Gastrocnemius medialis (tissue), 4 donors: Measurements from ENCODE around the gene SPTBN1. TPM values are rescaled to one million over a fixed set of nuclear protein-coding genes. Genes with fewer than 3 reads are reported as not detected.
A peak's percentile ranks its signal among the peaks of the same experiment; 100 is the strongest.

Experiments used
- ATAC-seq, 2 donors: fragments of 150-250 bp; one replicate each; pipeline ENCODE4 v1.9.1; 2016
- DNase-seq, 2 donors: peaks; one replicate each; pipeline ENCODE4 v3.0.0-alpha.2; 2019
- H3K27ac ChIP-seq, 4 donors: fragments of 200-600 bp; sonication (generic); 1 replicate in 1 of 4; 2 replicates in 3 of 4; pipeline ENCODE4 v1.5.1; 2016 to 2018; ENCODE audit warnings: mild to moderate bottlenecking in 2 of 4, moderate library complexity in 1 of 4
- H3K27me3 ChIP-seq, 3 donors: fragments of 200-600 bp; sonication (generic) in 2 of 3; 1 replicate in 1 of 3; 2 replicates in 2 of 3; pipeline versions ENCODE4 v1.5.1 to v1.6.0; 2016 to 2019; ENCODE audit warnings: mild to moderate bottlenecking in 1 of 3, moderate library complexity in 1 of 3
- H3K36me3 ChIP-seq, 2 donors: fragments of 200-600 bp; sonication (generic) in 1 of 2; one replicate each; pipeline ENCODE4 v1.5.1; 2017 to 2018
- H3K4me1 ChIP-seq, 2 donors: fragments of 200-600 bp; sonication (generic) in 1 of 2; one replicate each; pipeline ENCODE4 v1.5.1; 2016 to 2017; ENCODE audit warnings: mild to moderate bottlenecking in 2 of 2
- H3K4me3 ChIP-seq, 4 donors: fragments of 200-600 bp; sonication (generic) in 3 of 4; 1 replicate in 1 of 4; 2 replicates in 3 of 4; pipeline ENCODE4 v1.5.1; 2016 to 2019; ENCODE audit warnings: mild to moderate bottlenecking in 2 of 4
- H3K9me3 ChIP-seq, 3 donors: fragments of 200-600 bp; sonication (generic) in 2 of 3; 1 replicate in 1 of 3; 2 replicates in 2 of 3; pipeline ENCODE4 v1.5.1; 2016 to 2019
- CTCF ChIP-seq, 5 experiments: fragments of 450-650 bp in 3 of 5; fragments of 200-600 bp in 2 of 5; sonication (generic) in 2 of 5; IDR thresholded peaks in 4 of 5; conservative IDR thresholded peaks in 1 of 5; 1 replicate in 4 of 5; 2 replicates in 1 of 5; pipeline ENCODE4 v1.5.1; 2016 to 2019; ENCODE audit warnings: antibody characterized with exemption in 5 of 5, mild to moderate bottlenecking in 3 of 5, moderate library complexity in 3 of 5
- POLR2A ChIP-seq, 2 donors: fragments of 450-650 bp; IDR thresholded peaks; one replicate each; pipeline ENCODE4 v1.6.1; 2017; ENCODE audit warnings: antibody characterized with exemption in 2 of 2, mild to moderate bottlenecking in 2 of 2, moderate library complexity in 2 of 2
- in situ Hi-C, 4 donors: fragments of 200-750 bp; cut with MboI; loops; one replicate each; pipeline versions ENCODE4 v1.15.0 to v1.8.0; 2017; ENCODE audit warnings: low sequenced_read_pairs in 4 of 4
- intact Hi-C: fragments of 100-400 bp; cut with DNase I; formaldehyde crosslinking; loops from one replicate; pipeline ENCODE4 v1.15.1; 2023; ENCODE audit warnings: low total_unique reads
- total RNA-seq, 4 donors: library from RNA; depleted of rRNA; stranded (reverse); fragments of >200 nt; gene quantifications; one replicate each; pipeline versions ENCODE4 v1.1.0 to v1.2.3, GENCODE V29; 2016

The SPTBN1 gene
- total RNA-seq, 4 donors from 2014 or later = 107 to 191 (median 119) TPM

GRCh38 chr2:54608224-54608623 is 152.1 kb downstream of the SPTBN1 start:
- intact Hi-C loops (loop anchor here (10.0 kb wide), 1 partner anchor 83 kb away; no protein-coding TSS in a partner anchor), in situ Hi-C loops (no loop called here)
- H3K4me3 ChIP-seq = no peak overlapping the region
- H3K36me3 ChIP-seq = no peaks in the 10 kb centered on the region
- H3K27me3 ChIP-seq = no peaks in the 10 kb centered on the region
- peaks cover 59 to 63% of the 10 kb centered on the region in 2 donors for H3K4me1 ChIP-seq
- ATAC-seq = no peak
- no peaks in the 10 kb centered on the region for H3K9me3 ChIP-seq
- no peak for DNase-seq
- H3K27ac ChIP-seq = no peak overlapping the region
- TF ChIP-seq POLR2A (IDR thresholded peaks at IDR 0.05) = no peak
- no peak for TF ChIP-seq CTCF (IDR thresholded peaks at IDR 0.05 in 4 of 5, conservative IDR thresholded peaks at IDR 0.05 in 1 of 5)

- intact Hi-C loops = loop anchor here (10.0 kb wide), 1 partner anchor 84 kb away; no protein-coding TSS in a partner anchor
- no peak overlapping the region for H3K4me3 ChIP-seq
- H3K4me1 ChIP-seq = peaks cover 54 to 63% of the 10 kb centered on the region in 2 donors
- H3K27me3 ChIP-seq = no peaks in the 10 kb centered on the region
- DNase-seq (no peak), ATAC-seq (no peak)
- H3K27ac ChIP-seq = peak overlapping the region; percentile 5 to 27 (median 16)
- no peaks in the 10 kb centered on the region for H3K9me3 ChIP-seq
- H3K36me3 ChIP-seq = no peaks in the 10 kb centered on the region
- in situ Hi-C loops = no loop called here
- TF ChIP-seq CTCF (IDR thresholded peaks at IDR 0.05 in 4 of 5, conservative IDR thresholded peaks at IDR 0.05 in 1 of 5) (no peak), POLR2A (IDR thresholded peaks at IDR 0.05) (no peak)
Observed at GRCh38 chr2:54609241-54609640, 153.1 kb downstream of the SPTBN1 start.

- H3K9me3 ChIP-seq = no peaks in the 10 kb centered on the region
- peaks cover 50 to 62% of the 10 kb centered on the region in 2 donors for H3K4me1 ChIP-seq
- H3K27me3 ChIP-seq = no peaks in the 10 kb centered on the region
- DNase-seq = no peak
- intact Hi-C loops (loop anchor here (10.0 kb wide), 1 partner anchor 85 kb away; no protein-coding TSS in a partner anchor), in situ Hi-C loops (no loop called here)
- TF ChIP-seq CTCF (IDR thresholded peaks at IDR 0.05 in 4 of 5, conservative IDR thresholded peaks at IDR 0.05 in 1 of 5) = no peak
- TF ChIP-seq POLR2A (IDR thresholded peaks at IDR 0.05) = no peak
- H3K27ac ChIP-seq = peak overlapping the region; percentile 5 to 27 (median 16)
- ATAC-seq = no peak
- H3K36me3 ChIP-seq = no peaks in the 10 kb centered on the region
- no peak overlapping the region for H3K4me3 ChIP-seq
Observed at GRCh38 chr2:54609647-54610046, 153.5 kb downstream of the SPTBN1 start.

GRCh38 chr2:54610700-54611099 is 154.6 kb downstream of the SPTBN1 start:
- no peak overlapping the region for H3K27ac ChIP-seq
- H3K27me3 ChIP-seq = no peaks in the 10 kb centered on the region
- no peak overlapping the region for H3K4me3 ChIP-seq
- no peak for DNase-seq
- in situ Hi-C loops = no loop called here
- no peaks in the 10 kb centered on the region for H3K9me3 ChIP-seq
- no peaks in the 10 kb centered on the region for H3K36me3 ChIP-seq
- peaks cover 51 to 55% of the 10 kb centered on the region in 2 donors for H3K4me1 ChIP-seq
- intact Hi-C loops = no loop called here
- TF ChIP-seq CTCF (IDR thresholded peaks at IDR 0.05 in 4 of 5, conservative IDR thresholded peaks at IDR 0.05 in 1 of 5) = no peak
- no peak for TF ChIP-seq POLR2A (IDR thresholded peaks at IDR 0.05)
- ATAC-seq = no peak
